HG03066 (cell line): Measurements from ENCODE around the gene NPL.

Experiments
- ATAC-seq: cut with Tn5 transposase; IDR thresholded peaks from one replicate; pipeline ENCODE4 v1.9.1; 2021; ENCODE audit warnings: low read depth; ENCODE audit not compliant: unreplicated experiment

The NPL gene

DNA sequence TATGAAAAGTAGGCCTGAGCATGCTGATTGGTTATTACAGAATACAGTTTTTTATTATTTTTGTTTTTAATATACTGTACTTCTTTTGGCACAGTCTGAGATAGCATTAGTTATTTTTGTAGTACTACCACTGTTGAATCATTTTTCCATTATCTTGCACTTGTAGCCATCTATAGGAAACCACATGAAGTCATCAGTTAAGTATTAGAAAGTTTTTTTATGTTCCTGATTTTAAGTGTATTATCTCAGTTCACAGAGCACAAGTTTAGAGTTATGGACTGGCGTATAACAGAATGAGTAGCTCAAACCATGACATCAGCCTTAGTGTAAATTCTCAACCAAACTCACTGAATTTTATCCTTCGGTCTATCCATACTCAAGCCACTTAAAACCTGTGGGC is 72.4 kb downstream of the NPL start:
- no peak for ATAC-seq

DNA sequence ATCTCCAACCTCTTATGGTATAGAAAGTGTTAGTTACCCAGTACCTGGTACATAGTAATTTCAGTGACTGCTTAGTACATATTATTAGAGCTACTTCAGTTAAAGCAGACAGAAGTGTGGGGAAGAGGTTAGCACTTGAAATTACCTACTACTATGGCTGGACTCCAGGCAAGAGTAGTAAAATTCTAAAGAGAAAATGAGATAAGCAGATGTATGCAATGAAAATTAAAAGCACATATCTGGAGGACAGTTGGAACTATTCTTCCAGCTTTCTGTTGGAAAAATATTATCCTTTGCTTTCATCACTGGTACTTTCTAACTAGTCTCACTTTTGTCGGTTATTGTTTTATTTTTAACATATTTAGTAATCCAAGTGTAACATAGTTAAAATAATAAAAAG is 73.3 kb downstream of the NPL start:
- no peak for ATAC-seq

DNA sequence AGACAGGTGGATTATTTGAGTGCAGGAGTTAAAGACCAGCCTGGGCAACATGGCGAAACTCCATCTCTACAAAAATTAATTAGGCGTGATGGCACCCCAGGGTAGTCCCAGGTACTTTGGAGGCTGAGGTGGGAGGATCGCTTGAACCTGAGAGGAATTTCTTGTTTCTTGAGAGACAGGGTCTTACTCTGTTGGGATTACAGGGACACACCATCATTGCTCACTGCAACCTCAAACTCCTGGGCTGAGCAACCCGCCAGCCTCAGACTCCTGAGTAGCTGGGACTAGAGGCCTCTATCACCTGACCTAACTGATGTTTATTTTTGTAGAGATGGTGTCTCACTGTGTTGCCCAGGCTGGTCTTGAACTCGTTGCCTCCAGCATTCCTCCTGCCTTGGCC is 74.4 kb downstream of the NPL start:
- no peak for ATAC-seq

DNA sequence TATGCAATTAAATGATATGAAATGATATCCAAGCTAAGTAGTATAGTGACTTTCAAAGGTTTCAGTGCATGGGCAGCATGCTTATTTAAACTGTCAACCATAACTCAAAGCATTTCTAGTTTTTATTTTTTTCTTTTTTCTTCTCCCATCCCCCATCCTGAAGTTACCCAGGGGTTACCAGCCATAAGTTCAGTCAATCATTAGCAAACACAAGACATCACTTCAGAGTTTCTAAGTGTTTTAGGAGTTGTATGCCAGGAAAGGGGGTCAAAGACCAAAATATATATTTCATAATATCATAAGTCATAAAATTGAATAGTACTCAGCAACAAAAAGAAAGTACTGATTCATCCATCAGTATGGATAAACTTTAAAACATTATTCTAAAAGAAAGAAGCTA is 78.3 kb downstream of the NPL start:
- ATAC-seq = no peak

DNA sequence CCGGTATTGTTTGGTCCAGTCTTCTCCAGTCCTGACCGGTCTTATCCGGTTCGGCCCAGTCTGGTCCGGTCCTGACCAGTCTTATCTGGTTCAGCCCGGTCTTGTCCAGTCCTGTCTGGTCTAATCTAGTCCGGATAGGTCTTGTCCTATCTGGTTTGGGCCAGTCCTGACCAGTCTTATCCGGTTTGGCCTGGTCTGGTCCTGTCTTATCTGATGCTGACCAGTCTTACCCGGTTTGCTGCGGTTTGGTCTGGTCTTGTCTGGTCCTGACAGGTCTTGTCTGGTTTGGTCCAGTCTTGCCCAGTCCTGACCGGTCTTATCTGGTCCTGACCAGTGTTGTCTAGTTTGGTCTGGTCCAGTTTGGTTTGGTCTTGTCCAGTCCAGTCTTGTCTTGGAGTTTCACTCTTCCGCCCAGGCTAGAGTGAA is 79.7 kb downstream of the NPL start:
- ATAC-seq = no peak

DNA sequence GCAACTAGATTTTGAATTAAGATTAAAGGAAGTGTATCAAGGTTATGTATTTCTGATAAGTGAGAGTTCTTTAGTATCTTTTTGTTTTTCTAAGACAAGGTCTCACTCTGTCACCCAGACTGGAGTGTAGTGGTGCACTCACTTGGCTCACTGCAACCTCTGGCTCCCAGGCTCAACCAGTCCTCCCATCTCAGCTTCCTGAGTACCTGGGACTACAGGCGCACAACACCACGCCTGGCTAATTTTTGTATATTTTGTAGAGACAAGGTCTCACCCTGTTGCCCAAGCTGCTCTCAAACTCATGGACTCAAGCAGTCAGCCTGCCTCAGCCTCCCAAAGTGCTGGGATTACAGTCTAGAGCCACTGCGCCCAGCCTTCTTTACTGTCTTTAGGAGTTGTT is 83.3 kb downstream of the NPL start:
- ATAC-seq = no peak

DNA sequence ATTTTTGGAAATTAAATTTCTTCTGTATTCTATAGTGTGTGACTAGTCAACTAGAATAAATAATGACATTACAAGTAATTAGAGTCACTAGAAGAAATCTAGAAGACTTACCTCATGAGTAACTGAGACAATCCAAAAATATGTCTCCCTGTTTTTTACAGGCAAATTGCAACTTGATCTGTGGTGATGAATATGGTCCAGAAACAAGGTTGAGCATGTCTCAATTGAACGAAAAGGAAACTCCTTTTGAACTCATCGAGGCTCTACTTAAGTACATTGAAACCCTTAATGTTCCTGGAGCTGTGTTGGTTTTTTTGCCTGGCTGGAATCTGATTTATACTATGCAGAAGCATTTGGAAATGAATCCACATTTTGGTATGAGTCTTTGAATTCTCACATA is 86.3 kb downstream of the NPL start:
- ATAC-seq = no peak

DNA sequence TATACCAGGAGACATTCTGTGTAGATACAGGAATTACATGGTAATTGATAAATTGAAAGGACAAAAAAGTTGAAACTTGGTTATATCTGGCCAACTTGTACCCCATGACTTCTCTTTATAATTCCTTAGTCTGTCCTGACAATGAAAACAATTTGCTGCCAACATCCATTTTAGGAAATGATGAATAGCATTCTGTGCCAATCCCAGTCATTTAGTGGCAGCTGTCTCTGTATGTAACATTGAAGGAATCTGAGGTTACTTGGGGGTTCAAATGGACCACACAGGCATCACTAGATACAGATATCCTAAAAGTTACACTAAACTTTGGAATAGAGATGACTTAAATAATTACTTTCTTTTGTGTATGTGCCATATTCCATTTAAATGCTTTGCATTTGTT is 87.8 kb downstream of the NPL start:
- ATAC-seq = no peak

DNA sequence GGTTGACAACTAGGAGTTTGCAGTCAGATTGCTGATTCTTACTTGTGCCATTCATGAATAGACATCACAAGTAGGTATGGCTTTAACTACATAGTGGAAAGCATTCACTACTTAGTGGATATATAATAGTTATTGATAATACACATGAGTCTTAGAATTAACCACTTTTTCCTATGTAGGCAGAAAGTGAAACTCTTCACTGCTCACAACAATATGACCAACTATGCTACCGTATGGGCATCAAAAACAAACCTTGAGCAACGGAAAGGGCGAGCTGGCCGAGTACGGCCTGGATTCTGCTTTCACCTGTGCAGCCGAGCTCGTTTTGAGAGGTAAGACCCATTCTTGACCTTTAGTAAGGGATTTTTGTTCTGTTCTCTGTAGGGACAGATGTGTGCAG is 88.3 kb downstream of the NPL start:
- no peak for ATAC-seq
